SU-DHL-6 (cell line): Measurements from ENCODE around the gene IGF2BP3.
A peak's percentile ranks its signal among the peaks of the same experiment; 100 is the strongest.

ENCODE experiments used
- H2AFZ ChIP-seq: fragments of 200-600 bp; sonication (generic); 2 replicates; pipeline ENCODE4 v1.6.1; 2014; ENCODE audit warnings: low read depth, mild to moderate bottlenecking, moderate library complexity, mixed read lengths, antibody characterized with exemption, low read length; ENCODE audit not compliant: severe bottlenecking
- H3F3A ChIP-seq: fragments of 200-600 bp; shearing (Covaris generic); 2 replicates; pipeline ENCODE4 v1.6.0; 2016; ENCODE audit warnings: antibody characterized with exemption, mild to moderate bottlenecking; ENCODE audit not compliant: insufficient read depth
- H3K27ac ChIP-seq: fragments of 200-600 bp; sonication (generic); 2 replicates; pipeline ENCODE4 v1.5.1; 2016; ENCODE audit warnings: low read depth, mild to moderate bottlenecking, low read length, moderate library complexity, mixed read lengths
- H3K27me3 ChIP-seq: fragments of 200-600 bp; sonication (generic), shearing (Covaris generic); 2 replicates; pipeline ENCODE4 v1.6.0; 2014; ENCODE audit warnings: mild to moderate bottlenecking, low read length
- H3K36me3 ChIP-seq: fragments of 200-600 bp; sonication (generic); 2 replicates; pipeline ENCODE4 v1.6.1; 2014; ENCODE audit warnings: mild to moderate bottlenecking, low read length, mixed read lengths
- H3K4me2 ChIP-seq: fragments of 300-600, 200-600 bp; shearing (Covaris generic), sonication (generic); 2 replicates; pipeline ENCODE4 v1.6.0; 2014; ENCODE audit warnings: low read length, low read depth, mild to moderate bottlenecking; ENCODE audit not compliant: poor library complexity, severe bottlenecking
- H3K4me3 ChIP-seq: fragments of 200-600 bp; sonication (generic); 2 replicates; pipeline ENCODE4 v1.5.1; 2014; ENCODE audit warnings: antibody characterized with exemption, low read length, mild to moderate bottlenecking, mixed read lengths; ENCODE audit not compliant: insufficient read depth, poor library complexity, severe bottlenecking
- H3K79me2 ChIP-seq: fragments of 200-600 bp; sonication (generic); 2 replicates; pipeline ENCODE4 v1.6.1; 2014; ENCODE audit warnings: mild to moderate bottlenecking, low read length, moderate library complexity; ENCODE audit not compliant: insufficient read depth
- H3K9ac ChIP-seq: fragments of 200-600 bp; sonication (generic); 2 replicates; pipeline ENCODE4 v1.7.0; 2014; ENCODE audit warnings: mild to moderate bottlenecking, low read length
- H3K9me2 ChIP-seq: fragments of 200-600 bp; sonication (generic); replicated peaks from 2 replicates; pipeline ENCODE4 v1.6.1; 2014; ENCODE audit warnings: low read length; ENCODE audit not compliant: insufficient read depth
- H3K9me3 ChIP-seq: fragments of 200-600 bp; sonication (generic); 2 replicates; pipeline ENCODE4 v1.6.1; 2014; ENCODE audit warnings: low read length, mixed read lengths; ENCODE audit not compliant: insufficient read depth
- H4K20me1 ChIP-seq: fragments of 200-600 bp; sonication (generic); 2 replicates; pipeline ENCODE4 v1.6.1; 2014; ENCODE audit warnings: low read depth, mild to moderate bottlenecking, antibody characterized with exemption, low read length, moderate library complexity, mixed read lengths
- CTCF ChIP-seq: fragments of 200-600 bp; sonication (generic); IDR thresholded peaks from one replicate; pipeline ENCODE4 v1.5.1; 2017; ENCODE audit warnings: antibody characterized with exemption, mild to moderate bottlenecking, low read length, moderate library complexity; ENCODE audit not compliant: insufficient read depth, poor library complexity, severe bottlenecking
- EZH2phosphoT487 ChIP-seq: fragments of 200-600 bp; sonication (generic), shearing (Covaris generic); conservative IDR thresholded peaks from 2 replicates; pipeline ENCODE4 v1.6.1; 2018; ENCODE audit warnings: mild to moderate bottlenecking, antibody characterized with exemption, low read length, moderate library complexity, mixed read lengths

IGF2BP3 gene

GRCh38 chr7:23380961-23381360, 89.3 kb downstream of the IGF2BP3 start:
- H3K9ac ChIP-seq: no peak overlapping the region
- no peaks in the 10 kb centered on the region for H3K9me2 ChIP-seq
- peaks cover 39% of the 10 kb centered on the region for H3K36me3 ChIP-seq
- H3K4me3 ChIP-seq: no peak overlapping the region
- TF ChIP-seq CTCF: no peak
- no peak for TF ChIP-seq EZH2phosphoT487
- H3K9me3 ChIP-seq: no peaks in the 10 kb centered on the region
- peaks cover 90% of the 10 kb centered on the region for H3K79me2 ChIP-seq
- H3K4me2 ChIP-seq: no peak overlapping the region
- H4K20me1 ChIP-seq: no peaks in the 10 kb centered on the region
- peaks cover 50% of the 10 kb centered on the region for H3F3A ChIP-seq
- H3K27me3 ChIP-seq: no peaks in the 10 kb centered on the region
- peak overlapping the region; percentile 32 for H3K27ac ChIP-seq
- no peak overlapping the region for H2AFZ ChIP-seq

GRCh38 chr7:23380556-23380955, 89.7 kb downstream of the IGF2BP3 start:
- Histone ChIP-seq H3K4me3 (no peak overlapping the region), H3K9ac (no peak overlapping the region), H4K20me1 (no peaks in the 10 kb centered on the region), H3K9me3 (no peaks in the 10 kb centered on the region), H3K36me3 (peaks cover 35% of the 10 kb centered on the region), H3K27me3 (no peaks in the 10 kb centered on the region), H2AFZ (no peak overlapping the region), H3K4me2 (no peak overlapping the region), H3K9me2 (no peaks in the 10 kb centered on the region), H3F3A (peaks cover 50% of the 10 kb centered on the region), H3K79me2 (peaks cover 90% of the 10 kb centered on the region), H3K27ac (peak overlapping the region; percentile 32)
- TF ChIP-seq CTCF: no peak
- TF ChIP-seq EZH2phosphoT487: no peak

GRCh38 chr7:23378996-23379395, 91.3 kb downstream of the IGF2BP3 start:
- no peak overlapping the region for H3K9ac ChIP-seq
- H2AFZ ChIP-seq: no peak overlapping the region
- no peaks in the 10 kb centered on the region for H3K27me3 ChIP-seq
- no peaks in the 10 kb centered on the region for H4K20me1 ChIP-seq
- no peaks in the 10 kb centered on the region for H3K9me3 ChIP-seq
- H3K9me2 ChIP-seq: no peaks in the 10 kb centered on the region
- TF ChIP-seq CTCF (no peak), EZH2phosphoT487 (no peak)
- H3K4me3 ChIP-seq: no peak overlapping the region
- H3K79me2 ChIP-seq: peaks cover 89% of the 10 kb centered on the region
- peak overlapping the region; percentile 35 for H3K27ac ChIP-seq
- peaks cover 28% of the 10 kb centered on the region for H3K36me3 ChIP-seq
- peaks cover 53% of the 10 kb centered on the region for H3F3A ChIP-seq
- H3K4me2 ChIP-seq: no peak overlapping the region
